Parathyroid adenoma (tissue), 2 donors: ENCODE results near the gene NELFB.

Experiments used
- H2AFZ ChIP-seq: fragments of 300-600 bp; sonication (generic); one replicate; pipeline ENCODE4 v1.7.0; 2017; ENCODE audit warnings: antibody characterized with exemption, mild to moderate bottlenecking
- H3K27ac ChIP-seq: fragments of 300-600 bp; sonication (generic); one replicate; pipeline ENCODE4 v1.7.0; 2017
- H3K27me3 ChIP-seq: fragments of 300-600 bp; sonication (generic); one replicate; pipeline ENCODE4 v1.7.0; 2017; ENCODE audit warnings: low read length; ENCODE audit not compliant: control insufficient read depth, insufficient read depth
- H3K36me3 ChIP-seq: fragments of 300-600 bp; sonication (generic); one replicate; pipeline ENCODE4 v1.7.0; 2017; ENCODE audit warnings: low read length; ENCODE audit not compliant: control insufficient read depth, insufficient read depth
- H3K4me1 ChIP-seq: fragments of 300-600 bp; sonication (generic); one replicate; pipeline ENCODE4 v1.7.0; 2017; ENCODE audit warnings: control low read depth
- H3K4me2 ChIP-seq: fragments of 300-600 bp; sonication (generic); one replicate; pipeline ENCODE4 v1.7.0; 2017; ENCODE audit warnings: low read length
- H3K4me3 ChIP-seq: fragments of 300-600 bp; sonication (generic); one replicate; pipeline ENCODE4 v1.7.0; 2017; ENCODE audit warnings: low read depth, low read length
- H3K79me2 ChIP-seq: fragments of 300-600 bp; sonication (generic); one replicate; pipeline ENCODE4 v1.7.0; 2017; ENCODE audit warnings: control low read depth
- H3K9ac ChIP-seq: fragments of 300-600 bp; sonication (generic); one replicate; pipeline ENCODE4 v1.7.0; 2017; ENCODE audit warnings: mild to moderate bottlenecking
- H3K9me3 ChIP-seq: fragments of 300-600 bp; sonication (generic); one replicate; pipeline ENCODE4 v1.7.0; 2017; ENCODE audit warnings: low read length; ENCODE audit not compliant: control insufficient read depth
- CTCF ChIP-seq: fragments of 300-600 bp; sonication (generic); IDR thresholded peaks from one replicate; pipeline ENCODE4 v1.7.0; 2017; ENCODE audit warnings: antibody characterized with exemption, mild to moderate bottlenecking
- donor health status: primary hyperparathyroidism.

The NELFB gene

GRCh38 chr9:137265496-137266161 is 10.5 kb downstream of the NELFB start:
- peaks cover 4% of the 10 kb centered on the region for H3K4me1 ChIP-seq
- no peak overlapping the region for H2AFZ ChIP-seq
- TF ChIP-seq CTCF: no peak
- H3K27ac ChIP-seq: no peak overlapping the region
- no peak overlapping the region for H3K4me2 ChIP-seq
- no peaks in the 10 kb centered on the region for H3K9me3 ChIP-seq
- no peaks in the 10 kb centered on the region for H3K27me3 ChIP-seq
- no peaks in the 10 kb centered on the region for H3K79me2 ChIP-seq
- no peak overlapping the region for H3K9ac ChIP-seq
- H3K4me3 ChIP-seq: no peak overlapping the region
- H3K36me3 ChIP-seq: no peaks in the 10 kb centered on the region

DNA sequence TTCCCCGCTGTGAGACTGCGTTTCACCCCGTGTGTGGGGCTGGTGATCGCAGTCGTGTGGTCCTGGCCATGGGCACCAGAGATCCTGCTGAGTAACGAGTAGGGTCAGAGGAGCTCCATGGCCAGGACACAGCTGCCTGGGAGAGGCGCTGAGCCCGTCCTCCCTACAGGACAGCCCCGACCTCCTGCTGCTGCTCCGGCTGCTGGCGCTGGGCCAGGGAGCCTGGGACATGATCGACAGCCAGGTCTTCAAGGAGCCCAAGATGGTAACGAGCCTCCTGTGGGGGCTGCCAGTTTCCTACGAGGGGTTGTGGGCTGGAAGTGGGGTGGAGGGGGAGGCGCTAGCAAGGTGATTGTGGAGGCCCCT is 11.0 kb downstream of the NELFB start:
- no peaks in the 10 kb centered on the region for H3K27me3 ChIP-seq
- no peak overlapping the region for H2AFZ ChIP-seq
- no peak overlapping the region for H3K9ac ChIP-seq
- H3K9me3 ChIP-seq: no peaks in the 10 kb centered on the region
- no peak overlapping the region for H3K4me3 ChIP-seq
- no peak overlapping the region for H3K27ac ChIP-seq
- no peaks in the 10 kb centered on the region for H3K36me3 ChIP-seq
- H3K79me2 ChIP-seq: no peaks in the 10 kb centered on the region
- H3K4me2 ChIP-seq: no peak overlapping the region
- peaks cover 4% of the 10 kb centered on the region for H3K4me1 ChIP-seq
- no peak for TF ChIP-seq CTCF

GRCh38 chr9:137266585-137267453 is 11.7 kb downstream of the NELFB start:
- Histone ChIP-seq H3K27ac (no peak overlapping the region), H3K4me3 (no peak overlapping the region), H3K4me1 (peaks cover 4% of the 10 kb centered on the region), H3K4me2 (no peak overlapping the region), H3K9me3 (no peaks in the 10 kb centered on the region), H2AFZ (no peak overlapping the region), H3K36me3 (no peaks in the 10 kb centered on the region), H3K9ac (no peak overlapping the region), H3K79me2 (no peaks in the 10 kb centered on the region), H3K27me3 (no peaks in the 10 kb centered on the region)
- no peak for TF ChIP-seq CTCF

DNA sequence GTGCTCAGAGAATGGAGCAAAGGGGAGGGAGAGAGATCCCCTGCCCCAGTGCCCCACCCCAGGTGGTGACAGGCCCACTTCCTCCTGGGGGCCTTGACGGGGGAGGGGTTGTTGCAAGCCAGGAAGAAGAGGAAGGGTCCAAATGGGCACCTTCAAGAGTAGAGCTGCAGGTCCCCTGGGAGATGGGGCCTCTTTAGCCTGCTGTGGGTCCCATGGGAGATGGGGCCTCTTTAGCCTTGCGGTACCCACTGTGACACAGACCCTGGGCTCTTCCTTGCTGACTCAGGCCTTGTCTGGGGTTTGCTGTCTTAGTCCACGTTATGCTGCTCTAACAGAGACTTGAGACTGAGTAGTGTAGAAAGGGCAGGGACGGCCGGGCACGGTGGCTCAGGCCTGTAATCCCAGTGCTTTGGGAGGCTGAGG is 12.8 kb downstream of the NELFB start:
- Histone ChIP-seq H3K9ac (no peak overlapping the region), H3K9me3 (no peaks in the 10 kb centered on the region), H3K36me3 (no peaks in the 10 kb centered on the region), H3K27me3 (no peaks in the 10 kb centered on the region), H3K27ac (no peak overlapping the region), H2AFZ (no peak overlapping the region), H3K79me2 (no peaks in the 10 kb centered on the region), H3K4me3 (no peak overlapping the region), H3K4me2 (no peak overlapping the region), H3K4me1 (peaks cover 4% of the 10 kb centered on the region)
- no peak for TF ChIP-seq CTCF
